Amygdala (tissue), 56 donors: Measurements from ENCODE around the gene GLCE.
A peak's percentile ranks its signal among the peaks of the same experiment; 100 is the strongest.

Source experiments
- DNase-seq, 56 donors: peaks; one replicate each; lab custom pipeline; 2025; lab: John Stamatoyannopoulos, UW

GLCE gene

GRCh38 chr15:69314131-69314530, 153.7 kb downstream of the GLCE start:
- no peak for DNase-seq

GRCh38 chr15:69314736-69315135, 154.3 kb downstream of the GLCE start:
- no peak for DNase-seq

- no peak for DNase-seq
These were observed 155.1 kb downstream of the GLCE start for GRCh38 chr15:69315402-69316110.

- DNase-seq, result no peak
These were observed 155.9 kb downstream of the GLCE start for GRCh38 chr15:69316291-69316690.

GRCh38 chr15:69317392-69317841, 157.0 kb downstream of the GLCE start:
- DNase-seq, result no peak

- no peak for DNase-seq
These were observed 157.6 kb downstream of the GLCE start for GRCh38 chr15:69318033-69318432.

- DNase-seq, result no peak
These were observed 159.2 kb downstream of the GLCE start for GRCh38 chr15:69319384-69320375.

- DNase-seq, result peak in 1 of 56 donors; percentile 14
These were observed 160.6 kb downstream of the GLCE start for GRCh38 chr15:69320977-69321554.
